Cardiac fibroblast (primary cell): ENCODE measurements around the gene TTLL11.

ENCODE experiments used
- DNase-seq, 2 donors: peaks; one replicate each; pipeline versions ENCODE4 v3.0.0 to v3.0.0-alpha.2; 2010; ENCODE audit warnings: low read depth in 2 of 2
- H3K4me3 ChIP-seq, 2 donors: replicated peaks in 1 of 2; 1 replicate in 1 of 2; 2 replicates in 1 of 2; pipeline ENCODE4 v1.5.1; 2011; ENCODE audit warnings: low read depth in 2 of 2, low read length in 2 of 2, mild to moderate bottlenecking in 2 of 2, moderate library complexity in 1 of 2
- TF ChIP-seq, protein P1 (sequence below): IDR thresholded peaks from one replicate; pipeline ENCODE4 v1.5.1; 2011; ENCODE audit warnings: low read depth, mild to moderate bottlenecking, low read length, inconsistent platforms

TTLL11 gene

DNA sequence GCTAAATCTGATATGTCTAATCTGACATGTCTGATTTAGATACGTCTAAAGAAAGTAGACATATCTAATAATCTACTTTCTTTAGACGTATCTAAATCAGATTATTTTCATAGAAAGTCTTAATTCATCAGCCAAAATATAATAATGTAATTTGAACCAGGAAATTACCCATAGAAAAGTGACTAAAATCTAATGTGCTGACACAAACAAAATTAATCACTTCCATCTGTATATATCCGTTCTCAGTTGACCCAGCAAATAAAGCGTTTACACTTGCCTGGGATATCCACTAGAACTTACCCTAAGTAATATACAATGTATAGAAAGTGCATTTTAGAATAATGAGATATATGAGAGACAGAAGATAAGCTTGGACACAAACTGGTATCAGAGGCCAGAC lies 56.7 kb downstream of the TTLL11 start:
- DNase-seq = no peak
- TF ChIP-seq, protein P1, sequence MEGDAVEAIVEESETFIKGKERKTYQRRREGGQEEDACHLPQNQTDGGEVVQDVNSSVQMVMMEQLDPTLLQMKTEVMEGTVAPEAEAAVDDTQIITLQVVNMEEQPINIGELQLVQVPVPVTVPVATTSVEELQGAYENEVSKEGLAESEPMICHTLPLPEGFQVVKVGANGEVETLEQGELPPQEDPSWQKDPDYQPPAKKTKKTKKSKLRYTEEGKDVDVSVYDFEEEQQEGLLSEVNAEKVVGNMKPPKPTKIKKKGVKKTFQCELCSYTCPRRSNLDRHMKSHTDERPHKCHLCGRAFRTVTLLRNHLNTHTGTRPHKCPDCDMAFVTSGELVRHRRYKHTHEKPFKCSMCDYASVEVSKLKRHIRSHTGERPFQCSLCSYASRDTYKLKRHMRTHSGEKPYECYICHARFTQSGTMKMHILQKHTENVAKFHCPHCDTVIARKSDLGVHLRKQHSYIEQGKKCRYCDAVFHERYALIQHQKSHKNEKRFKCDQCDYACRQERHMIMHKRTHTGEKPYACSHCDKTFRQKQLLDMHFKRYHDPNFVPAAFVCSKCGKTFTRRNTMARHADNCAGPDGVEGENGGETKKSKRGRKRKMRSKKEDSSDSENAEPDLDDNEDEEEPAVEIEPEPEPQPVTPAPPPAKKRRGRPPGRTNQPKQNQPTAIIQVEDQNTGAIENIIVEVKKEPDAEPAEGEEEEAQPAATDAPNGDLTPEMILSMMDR = no peak
- no peak overlapping the region for H3K4me3 ChIP-seq

DNA sequence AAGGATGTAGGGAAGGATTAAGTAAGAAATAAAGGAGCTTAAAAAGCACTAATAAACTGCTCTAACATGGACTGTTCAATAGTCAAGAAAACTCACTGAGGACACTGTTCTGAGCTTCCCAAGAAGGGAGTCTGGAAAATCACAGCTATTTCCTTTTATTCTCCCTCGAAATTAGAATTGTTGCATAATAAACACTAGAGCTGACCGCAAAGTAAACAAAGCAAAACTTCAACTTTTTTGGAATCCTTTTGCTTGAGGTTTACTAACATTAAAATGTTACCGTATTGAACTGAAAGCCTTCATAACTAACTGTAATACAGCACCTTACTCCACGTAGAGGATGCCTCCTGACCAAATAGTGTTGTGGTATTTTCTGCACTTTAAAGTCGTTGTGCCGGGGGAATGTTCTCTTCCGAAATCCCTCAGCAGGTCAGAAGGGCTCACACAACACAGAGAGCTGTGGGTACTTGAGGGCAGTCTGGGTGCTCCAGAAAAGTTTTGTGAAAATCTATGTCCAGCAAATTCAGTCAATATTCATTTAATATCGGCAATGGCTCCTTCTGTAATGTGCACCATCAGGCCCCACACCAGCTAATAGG lies 59.2 kb downstream of the TTLL11 start:
- no peak for DNase-seq
- H3K4me3 ChIP-seq = no peak overlapping the region
- TF ChIP-seq, protein P1 = no peak

DNA sequence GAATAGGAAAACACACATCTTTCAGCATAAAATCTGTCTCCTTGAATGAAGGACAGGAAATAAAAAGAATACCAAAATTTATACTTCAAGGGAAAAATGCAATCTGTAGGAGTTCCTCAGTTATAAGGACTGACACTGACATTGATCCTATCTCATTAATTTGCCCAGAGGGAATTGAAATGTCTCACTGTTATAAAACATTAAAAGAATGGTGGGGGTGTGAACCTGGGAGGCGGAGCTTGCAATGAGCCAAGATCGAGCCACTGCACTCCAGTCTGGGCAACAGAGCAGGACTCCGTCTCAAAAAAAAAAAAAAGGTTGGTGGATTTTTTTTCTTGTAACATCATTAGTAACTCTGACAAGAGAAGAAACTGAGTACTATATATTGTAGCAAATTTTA lies 60.8 kb downstream of the TTLL11 start:
- H3K4me3 ChIP-seq = no peak overlapping the region
- TF ChIP-seq, protein P1 = no peak
- DNase-seq = no peak

DNA sequence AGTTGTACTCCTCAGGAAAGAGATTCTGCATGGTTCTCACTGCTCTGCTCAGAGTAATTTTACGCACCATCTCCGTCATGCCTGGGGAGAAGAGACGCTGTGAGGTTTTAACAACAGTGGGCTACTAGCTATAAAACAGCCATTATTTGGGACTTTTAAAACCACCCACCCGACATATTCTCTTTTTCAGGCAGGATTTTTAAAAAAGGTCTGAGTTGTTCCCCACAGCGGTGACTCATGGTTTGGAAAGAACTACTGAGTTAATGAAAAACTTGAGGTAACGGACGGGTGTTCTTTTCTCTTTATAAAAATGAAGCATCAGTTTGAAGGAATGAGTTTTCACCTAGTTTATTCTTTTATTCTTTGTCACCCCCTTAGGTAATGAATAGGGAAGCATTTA lies 61.3 kb downstream of the TTLL11 start:
- TF ChIP-seq, protein P1 = no peak
- H3K4me3 ChIP-seq = no peak overlapping the region
- no peak for DNase-seq

DNA sequence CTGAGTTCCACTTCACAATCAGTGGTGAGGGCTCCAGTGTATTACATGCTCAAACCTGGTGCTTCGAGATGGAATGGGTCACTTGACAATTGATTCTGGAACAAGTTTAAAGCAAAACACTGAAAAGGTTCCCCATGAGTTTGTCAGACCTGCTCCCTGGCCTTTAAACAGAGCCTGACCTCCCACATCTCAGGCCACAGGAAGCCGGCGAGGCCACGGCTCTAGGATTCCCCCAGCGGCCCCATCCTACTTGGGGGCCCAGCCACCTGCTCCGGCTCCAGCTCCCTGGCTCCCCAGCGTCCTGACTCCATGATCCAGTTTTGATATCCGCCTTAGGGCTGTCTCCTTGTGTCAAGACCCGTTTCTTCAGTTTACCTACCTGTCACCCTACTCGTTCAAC lies 62.0 kb downstream of the TTLL11 start:
- DNase-seq = no peak
- TF ChIP-seq, protein P1 = no peak
- H3K4me3 ChIP-seq = no peak overlapping the region

DNA sequence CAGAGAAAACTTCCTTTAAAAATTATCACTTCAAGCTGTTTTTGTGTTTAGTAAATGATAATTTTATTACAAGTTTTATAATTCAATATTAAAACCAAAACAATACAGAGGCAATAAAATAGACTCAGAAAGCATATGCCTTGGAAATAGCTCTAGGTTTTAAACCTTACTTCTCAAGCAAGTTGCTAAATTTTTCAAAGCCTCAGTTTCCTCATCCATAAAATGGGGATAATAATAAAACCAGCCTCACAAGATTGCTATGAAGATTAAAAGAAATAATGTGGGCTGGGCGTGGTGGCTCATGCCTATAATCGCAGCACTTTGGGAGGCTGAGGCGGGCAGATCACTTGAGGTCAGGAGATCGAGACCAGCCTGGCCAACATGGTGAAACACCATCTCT lies 62.8 kb downstream of the TTLL11 start:
- TF ChIP-seq, protein P1 = no peak
- no peak overlapping the region for H3K4me3 ChIP-seq
- DNase-seq = no peak

DNA sequence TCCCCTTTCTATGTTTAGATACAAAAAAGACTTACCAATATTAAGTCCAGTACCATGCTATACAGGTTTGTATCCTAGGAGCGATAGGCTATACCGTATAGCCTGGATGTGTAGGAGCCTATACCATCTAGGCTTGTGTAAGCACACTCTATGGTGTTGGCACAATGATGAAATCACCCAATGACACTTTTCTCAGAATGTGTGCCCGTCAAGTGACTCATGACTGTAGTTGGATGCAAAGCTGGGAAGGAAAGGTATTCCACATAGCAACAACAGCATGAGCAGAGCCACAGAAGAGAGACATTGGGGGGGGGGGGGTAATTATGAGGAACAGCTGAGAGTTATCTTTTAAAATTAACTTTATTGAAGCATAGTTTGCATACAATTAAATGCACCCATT lies 63.2 kb downstream of the TTLL11 start:
- DNase-seq = peak in 1 of 2 donors; percentile 18
- no peak overlapping the region for H3K4me3 ChIP-seq
- TF ChIP-seq, protein P1 = no peak
